HL-60 (cell line): Measurements from ENCODE around the gene CDYL.

Source experiments
- DNase-seq, 2 experiments: peaks; one replicate each; pipeline ENCODE4 v3.0.0-alpha.2; 2010 to 2020; ENCODE audit warnings: low read depth in 1 of 2, low spot score in 1 of 2
- H3K27ac ChIP-seq: fragments of 250-450 bp; sonication (Bioruptor Pico); replicated peaks from 2 replicates; pipeline ENCODE4 v1.5.1; 2020; ENCODE audit warnings: mild to moderate bottlenecking, moderate library complexity
- H3K27me3 ChIP-seq: fragments of 250-450 bp; sonication (Bioruptor Pico); 2 replicates; pipeline ENCODE4 v1.5.1; 2021; ENCODE audit warnings: mild to moderate bottlenecking, moderate library complexity; ENCODE audit not compliant: insufficient read depth, poor library complexity, severe bottlenecking
- H3K4me3 ChIP-seq: replicated peaks from 2 replicates; pipeline ENCODE4 v1.5.1; 2011; ENCODE audit warnings: mild to moderate bottlenecking, control low read depth, low read length; ENCODE audit not compliant: insufficient read depth
- CTCF ChIP-seq: IDR thresholded peaks from one replicate; pipeline ENCODE4 v1.5.1; 2011; ENCODE audit warnings: low read length, control low read depth, inconsistent platforms; ENCODE audit not compliant: insufficient read depth
- GABPA ChIP-seq: IDR thresholded peaks from 2 replicates; pipeline ENCODE4 v1.6.1; 2012; ENCODE audit warnings: low read depth
- POLR2AphosphoS5 ChIP-seq: IDR thresholded peaks from 2 replicates; pipeline ENCODE4 v1.6.1; 2012; ENCODE audit warnings: low read depth
- REST ChIP-seq: IDR thresholded peaks from 2 replicates; pipeline ENCODE4 v1.6.1; 2012; ENCODE audit warnings: low read depth; ENCODE audit not compliant: insufficient replicate concordance
- SPI1 ChIP-seq: IDR thresholded peaks from 2 replicates; pipeline ENCODE4 v1.6.1; 2012; ENCODE audit warnings: low read depth, mild to moderate bottlenecking, borderline replicate concordance

Gene CDYL

GRCh38 chr6:4964675-4965561 lies 188.7 kb downstream of the CDYL start:
- no peaks in the 10 kb centered on the region for H3K27me3 ChIP-seq
- H3K4me3 ChIP-seq, result no peak overlapping the region
- no peak overlapping the region for H3K27ac ChIP-seq
- TF ChIP-seq REST (no peak), SPI1 (no peak)
- DNase-seq, result no peak

GRCh38 chr6:4965562-4966389 lies 189.6 kb downstream of the CDYL start:
- no peak for DNase-seq
- H3K27me3 ChIP-seq, result no peaks in the 10 kb centered on the region
- no peak for TF ChIP-seq CTCF
- TF ChIP-seq POLR2AphosphoS5, result no peak
- TF ChIP-seq GABPA, result no peak
- no peak for TF ChIP-seq SPI1
- TF ChIP-seq REST, result no peak
- no peak overlapping the region for H3K4me3 ChIP-seq
- H3K27ac ChIP-seq, result no peak overlapping the region

GRCh38 chr6:4967301-4968030 lies 191.3 kb downstream of the CDYL start:
- H3K27ac ChIP-seq, result no peak overlapping the region
- no peaks in the 10 kb centered on the region for H3K27me3 ChIP-seq
- no peak overlapping the region for H3K4me3 ChIP-seq
- TF ChIP-seq GABPA, result no peak
- no peak for TF ChIP-seq POLR2AphosphoS5
- TF ChIP-seq REST, result no peak
- no peak for TF ChIP-seq CTCF
- TF ChIP-seq SPI1, result no peak
- DNase-seq, result no peak
